SH-SY5Y (cell line): ENCODE measurements around the gene HAGH.

Experiments used
- GATA2 ChIP-seq: IDR thresholded peaks from 2 replicates; pipeline ENCODE4 v1.6.1; 2011; ENCODE audit warnings: mild to moderate bottlenecking, low read depth, low read length
- GATA3 ChIP-seq: IDR thresholded peaks from 2 replicates; pipeline ENCODE4 v1.6.1; 2011; ENCODE audit warnings: low read depth, mild to moderate bottlenecking, low read length, moderate library complexity

Gene HAGH

GRCh38 chr16:1826691-1827573 is at the start of gene HAGH, which contains the start of gene FAHD1:
TSS of gene HAGH (minus strand) at chr16:1826825. CDS start at chr16:1826787, 38 bp downstream.
TSS of gene FAHD1 (plus strand) at chr16:1827206. CDS start at chr16:1827239, 33 bp downstream.
- TF ChIP-seq GATA2, result no peak
- TF ChIP-seq GATA3, result no peak

GRCh38 chr16:1874854-1875253 is 48.2 kb upstream of the HAGH start:
- TF ChIP-seq GATA3, result no peak
- TF ChIP-seq GATA2, result no peak

DNA sequence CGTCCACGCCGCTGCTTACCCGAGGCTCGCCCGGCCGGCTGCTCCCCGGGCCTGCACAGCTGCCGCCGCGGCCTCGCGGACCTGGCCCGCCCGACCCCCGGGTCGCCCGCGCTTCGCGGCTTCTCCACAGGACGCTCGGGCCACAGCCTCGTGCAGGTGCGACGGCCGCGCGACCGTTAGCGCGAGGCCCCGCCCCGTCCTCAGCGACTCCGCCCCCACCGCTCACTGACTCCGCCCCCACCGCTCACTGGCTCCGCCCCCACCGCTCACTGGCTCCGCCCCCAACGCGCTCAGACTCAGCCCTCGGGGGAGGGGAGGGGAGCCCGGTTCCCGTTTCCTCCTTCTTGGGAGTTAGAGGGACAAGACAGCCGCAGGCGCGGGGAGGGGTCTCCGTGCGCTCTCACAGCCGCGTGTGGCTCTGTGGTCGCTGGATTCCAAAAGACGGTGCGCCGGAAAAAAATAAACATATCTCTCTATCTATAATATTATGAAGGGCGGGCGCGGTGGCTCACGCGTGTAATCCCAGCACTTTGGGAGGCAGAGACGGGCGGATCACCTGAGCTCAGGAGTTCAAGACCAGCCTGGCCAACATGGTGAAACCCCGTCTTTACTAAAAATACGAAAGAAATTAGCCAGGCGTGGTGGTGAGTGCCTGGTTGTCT is 45.5 kb upstream of the HAGH start, which contains the start of gene MEIOB:
Gene MEIOB, minus strand, starts transcription at position 191 of the 662 bp plus-strand sequence. CDS start 3,989 bp downstream, outside the sequence.
- TF ChIP-seq GATA3, result no peak
- TF ChIP-seq GATA2, result no peak

DNA sequence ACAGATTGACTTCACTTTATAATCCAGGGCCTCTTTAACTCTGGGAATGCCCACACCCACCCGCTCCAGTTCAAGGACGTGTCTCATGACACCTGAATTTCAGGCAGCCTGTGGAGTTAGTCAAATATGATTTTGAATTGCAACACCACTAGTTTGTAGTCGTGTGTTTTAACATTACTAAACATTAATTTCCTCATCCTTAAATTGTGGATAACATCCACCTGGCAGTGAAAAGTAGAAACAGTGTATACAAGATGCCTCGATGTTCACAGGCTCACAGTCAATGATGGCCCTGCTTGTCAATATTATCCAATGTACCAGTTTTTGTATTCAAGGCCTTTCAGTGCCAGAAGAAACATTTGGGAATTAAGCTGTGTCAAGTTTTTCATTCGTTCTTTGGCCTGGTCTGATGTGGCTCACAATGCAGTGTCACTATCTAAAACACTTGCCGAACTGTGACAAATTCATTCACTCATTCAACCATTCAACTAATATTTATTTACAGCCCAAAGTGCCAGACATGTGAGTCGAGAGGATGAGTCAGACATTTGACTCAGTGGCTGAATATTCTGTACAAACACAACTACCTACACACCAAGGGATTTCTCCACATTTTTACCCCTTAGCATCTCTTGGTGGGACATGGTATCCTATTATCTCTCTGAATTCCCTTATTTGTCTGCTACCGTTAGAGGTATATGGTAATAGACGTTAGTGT is 43.9 kb upstream of the HAGH start:
- TF ChIP-seq GATA2 (no peak), GATA3 (no peak)

GRCh38 chr16:1865902-1866690 is 39.5 kb upstream of the HAGH start:
- TF ChIP-seq GATA3, result no peak
- no peak for TF ChIP-seq GATA2

- no peak for TF ChIP-seq GATA3
Measured at GRCh38 chr16:1863681-1864460, 37.2 kb upstream of the HAGH start.

DNA sequence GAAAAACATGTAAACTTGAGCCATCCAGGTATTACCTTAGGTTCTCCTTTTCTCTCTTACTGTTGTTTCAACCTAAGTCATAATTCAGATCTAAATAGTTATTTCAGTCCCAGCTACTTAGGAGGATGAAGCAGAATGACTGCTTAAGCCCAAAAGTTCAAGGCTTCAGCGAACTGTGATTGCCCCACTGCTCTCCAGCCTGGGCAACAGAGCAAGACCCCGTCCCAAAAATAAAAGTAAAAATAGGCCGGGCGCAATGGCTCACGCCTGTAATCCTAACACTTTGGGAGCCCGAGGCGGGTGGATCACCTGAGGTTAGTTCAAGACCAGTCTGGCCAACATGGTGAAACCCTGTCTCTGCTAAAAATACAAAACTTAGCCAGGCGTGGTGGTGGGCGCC is 35.8 kb upstream of the HAGH start:
- no peak for TF ChIP-seq GATA2
- TF ChIP-seq GATA3, result no peak

GRCh38 chr16:1861730-1862129 is 35.1 kb upstream of the HAGH start:
- TF ChIP-seq GATA2, result no peak
- no peak for TF ChIP-seq GATA3

DNA sequence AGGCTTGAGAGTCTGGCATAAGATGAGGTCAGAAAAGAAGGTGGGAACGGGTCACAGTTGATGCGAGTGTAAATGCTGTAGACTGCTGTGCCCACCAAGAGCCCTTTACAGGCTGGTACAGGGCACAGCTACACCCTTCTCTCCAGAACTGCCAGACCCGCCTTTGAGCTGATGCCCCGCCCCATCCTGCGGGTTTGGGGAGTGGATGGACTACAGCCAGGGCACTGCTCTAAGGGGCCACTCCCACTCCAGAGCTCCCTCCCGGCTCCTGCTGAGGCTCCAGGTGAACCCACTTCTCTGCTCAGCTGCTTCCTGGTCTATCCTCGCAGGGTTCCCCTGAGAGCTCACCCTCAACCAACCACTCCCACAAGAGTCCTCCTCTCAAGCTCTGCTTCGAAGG is 33.0 kb upstream of the HAGH start:
- TF ChIP-seq GATA3 (no peak), GATA2 (no peak)

GRCh38 chr16:1858189-1858865 is 31.7 kb upstream of the HAGH start:
- no peak for TF ChIP-seq GATA3
- no peak for TF ChIP-seq GATA2

DNA sequence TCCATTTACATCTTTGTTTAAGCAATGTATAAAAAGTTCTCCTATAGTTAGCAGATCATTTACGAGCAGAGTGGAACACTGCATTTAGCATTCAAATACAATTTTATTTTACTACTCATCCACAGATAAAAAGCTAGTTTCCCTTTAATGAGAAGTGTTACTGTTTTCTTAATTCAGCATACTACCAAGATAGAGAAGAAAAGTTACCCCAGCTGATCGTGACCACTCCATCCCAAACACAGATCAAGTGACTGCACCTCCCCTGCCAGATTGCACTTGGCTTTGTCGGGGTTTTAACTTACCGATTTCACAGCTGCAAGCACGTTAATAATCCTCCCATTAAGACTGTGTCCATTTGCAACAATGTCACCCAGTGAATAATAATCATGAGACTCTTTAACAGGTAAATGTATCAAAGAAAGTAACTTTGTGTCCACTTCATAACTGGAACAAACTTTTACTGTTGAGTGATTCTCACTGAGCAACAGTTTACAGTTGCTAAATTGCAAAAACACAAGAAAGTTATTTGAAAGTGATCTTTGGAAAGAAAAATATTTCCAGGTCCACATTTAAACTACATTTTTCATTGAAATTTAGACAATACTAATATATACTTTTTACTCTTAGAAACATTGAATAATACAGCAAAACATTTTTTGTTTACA is 30.9 kb upstream of the HAGH start:
- TF ChIP-seq GATA3 (no peak), GATA2 (no peak)

- no peak for TF ChIP-seq GATA3
- TF ChIP-seq GATA2, result no peak
Measured at GRCh38 chr16:1851793-1852192, 25.2 kb upstream of the HAGH start.
